Renal cortex interstitium (tissue), 15 donors: Measurements from ENCODE around the gene ASB3. TPM values are rescaled to one million over a fixed set of nuclear protein-coding genes. Genes with fewer than 3 reads are reported as not detected.
"Not testable (repeated sequence)": the region's sequence is repeated elsewhere in the genome, so short reads cannot be mapped to it uniquely, and the experiment has no call there.

Experiments
- DNase-seq, 11 donors: peaks; one replicate each; pipeline ENCODE4 v3.0.0-alpha.2; 2013; ENCODE audit warnings: low read depth in 9 of 11, low spot score in 4 of 11; ENCODE audit errors: extremely low read depth in 1 of 11
- long read RNA-seq, 16 experiments: transcript quantifications; one replicate each; lab custom pipeline, GENCODE V29; 2026
- polyA plus RNA-seq, 3 donors: library from polyadenylated mRNA; unstranded; fragments of 120-200 nt; gene quantifications; one replicate each; pipeline ENCODE4 v1.2.1, GENCODE V29; 2013; ENCODE audit not compliant: insufficient read length in 3 of 3

ASB3 gene
- polyA plus RNA-seq, result 10 to 100 TPM; 26.6 to 33.4 (median 29.3) TPM
- long read RNA-seq, donor 1, transcript ASB3-201 (10 exons, 2,214 nt), result major isoform, 6 of 6 reads
- long read RNA-seq, donor 1, partial matches to known transcripts, result 0 of 6 reads
- long read RNA-seq, donor 1, other reads (novel, unspliced or antisense), result 0 of 6 reads
- long read RNA-seq, donor 2, partial matches to known transcripts, result 0 of 3 reads
- long read RNA-seq, donor 2, other reads (novel, unspliced or antisense), result 0 of 3 reads
- long read RNA-seq, donor 3, transcript ASB3-201 (10 exons, 2,214 nt), result major isoform, 12 of 15 reads
- long read RNA-seq, donor 3, partial matches to known transcripts, result 0 of 15 reads
- long read RNA-seq, donor 3, other reads (novel, unspliced or antisense), result 0 of 15 reads
- long read RNA-seq, donor 4, partial matches to known transcripts, result 13 of 17 reads
- long read RNA-seq, donor 4, other reads (novel, unspliced or antisense), result 0 of 17 reads
- long read RNA-seq, donor 5, result 0 reads
- long read RNA-seq, donor 6, transcript ASB3-201 (10 exons, 2,214 nt), result major isoform, 6 of 6 reads
- long read RNA-seq, donor 6, partial matches to known transcripts, result 0 of 6 reads
- long read RNA-seq, donor 6, other reads (novel, unspliced or antisense), result 0 of 6 reads
- long read RNA-seq, donor 7, partial matches to known transcripts, result 0 of 8 reads
- long read RNA-seq, donor 7, other reads (novel, unspliced or antisense), result 0 of 8 reads
- long read RNA-seq, donor 8, transcript ASB3-201 (10 exons, 2,214 nt), result major isoform, 10 of 26 reads
- long read RNA-seq, donor 8, partial matches to known transcripts, result 12 of 26 reads
- long read RNA-seq, donor 8, other reads (novel, unspliced or antisense), result 0 of 26 reads
- long read RNA-seq, donor 9, partial matches to known transcripts, result 0 of 5 reads
- long read RNA-seq, donor 9, other reads (novel, unspliced or antisense), result 0 of 5 reads
- long read RNA-seq, donor 10, transcript ASB3-201 (10 exons, 2,214 nt), result major isoform, 5 of 8 reads
- long read RNA-seq, donor 10, partial matches to known transcripts, result 0 of 8 reads
- long read RNA-seq, donor 10, other reads (novel, unspliced or antisense), result 0 of 8 reads
- long read RNA-seq, donor 11, transcript ASB3-201 (10 exons, 2,214 nt), result major isoform, 6 of 7 reads
- long read RNA-seq, donor 11, partial matches to known transcripts, result 0 of 7 reads
- long read RNA-seq, donor 11, other reads (novel, unspliced or antisense), result 0 of 7 reads
- long read RNA-seq, donor 12, partial matches to known transcripts, result 0 of 1 reads
- long read RNA-seq, donor 12, other reads (novel, unspliced or antisense), result 0 of 1 reads
- long read RNA-seq, donor 13, transcript ASB3-201 (10 exons, 2,214 nt), result major isoform, 14 of 16 reads
- long read RNA-seq, donor 13, partial matches to known transcripts, result 0 of 16 reads
- long read RNA-seq, donor 13, other reads (novel, unspliced or antisense), result 0 of 16 reads
- long read RNA-seq, donor 14, transcript ASB3-201 (10 exons, 2,214 nt), result major isoform, 8 of 10 reads
- long read RNA-seq, donor 14, partial matches to known transcripts, result 0 of 10 reads
- long read RNA-seq, donor 14, other reads (novel, unspliced or antisense), result 0 of 10 reads
- long read RNA-seq, donor 15, transcript ASB3-201 (10 exons, 2,214 nt), result major isoform, 6 of 6 reads
- long read RNA-seq, donor 15, partial matches to known transcripts, result 0 of 6 reads
- long read RNA-seq, donor 15, other reads (novel, unspliced or antisense), result 0 of 6 reads
- long read RNA-seq, donor 16, transcript ASB3-201 (10 exons, 2,214 nt), result major isoform, 17 of 24 reads
- long read RNA-seq, donor 16, transcript ASB3-202 (9 exons, 1,734 nt), result minor isoform, 5 of 24 reads
- long read RNA-seq, donor 16, partial matches to known transcripts, result 0 of 24 reads
- long read RNA-seq, donor 16, other reads (novel, unspliced or antisense), result 0 of 24 reads

DNA sequence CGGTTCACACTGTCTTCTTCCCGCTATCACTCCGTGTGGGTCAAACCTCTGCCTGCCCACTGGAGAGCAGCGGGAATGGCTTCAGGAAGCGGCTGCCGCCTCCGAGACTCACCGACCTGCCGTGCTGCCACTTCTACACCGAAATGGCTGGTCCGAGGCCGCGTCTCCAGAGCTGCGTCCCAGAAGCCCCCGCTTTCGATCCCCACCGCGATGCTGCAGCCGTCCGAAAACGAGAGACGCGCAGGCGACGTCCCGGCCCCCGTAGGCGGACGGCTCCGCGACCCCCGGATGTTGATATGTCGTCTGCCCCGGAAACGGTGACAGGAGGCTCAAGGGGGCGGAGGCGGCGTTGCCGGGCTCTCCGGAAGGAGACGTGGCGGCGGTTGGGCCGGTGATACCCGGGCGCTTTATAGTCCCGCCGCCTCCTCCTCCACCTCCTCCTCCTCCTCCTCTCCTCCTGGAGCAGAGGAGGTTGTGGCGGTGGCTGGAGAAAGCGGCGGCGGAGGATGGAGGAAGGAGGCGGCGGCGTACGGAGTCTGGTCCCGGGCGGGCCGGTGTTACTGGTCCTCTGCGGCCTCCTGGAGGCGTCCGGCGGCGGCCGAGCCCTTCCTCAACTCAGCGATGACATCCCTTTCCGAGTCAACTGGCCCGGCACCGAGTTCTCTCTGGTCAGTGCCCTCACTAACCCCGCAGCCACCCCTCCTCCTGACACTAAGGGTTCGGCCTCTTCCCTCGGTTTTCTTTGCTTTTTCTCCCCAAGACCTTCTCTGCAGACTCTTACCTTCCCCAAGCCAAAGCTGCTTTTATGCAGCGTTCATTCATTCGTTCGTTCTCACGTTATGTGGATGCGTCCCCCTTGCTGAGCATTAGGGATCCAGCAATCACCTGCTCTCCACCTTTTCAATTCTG, at the start of gene ASB3, which contains the start of gene ERLEC1:
ASB3 (minus strand) TSS at position 249 of the 909 bp plus-strand sequence. CDS start 21,381 bp downstream, outside the sequence.
ERLEC1 (plus strand) TSS at position 340 of the 909 bp plus-strand sequence; CDS start at position 507, 167 bp downstream.
- DNase-seq, result peak; percentile 77 to 91 (median 88)

DNA sequence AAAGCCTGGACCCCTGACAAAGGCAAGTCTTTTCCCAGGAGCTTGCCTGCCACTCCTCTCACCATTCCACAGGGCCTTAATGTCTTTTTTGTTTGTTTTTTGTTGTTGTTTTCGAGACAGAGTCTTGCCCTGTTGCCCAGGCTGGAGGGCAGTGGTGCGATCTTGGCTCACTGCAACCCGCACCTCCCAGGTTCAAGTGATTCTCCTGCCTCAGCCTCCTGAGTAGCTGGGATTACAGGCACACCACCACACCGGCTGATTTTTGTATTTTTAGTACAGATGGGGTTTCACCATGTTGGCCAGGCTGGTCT, 43.2 kb upstream of the ASB3 start:
- not testable (repeated sequence) for DNase-seq

DNA sequence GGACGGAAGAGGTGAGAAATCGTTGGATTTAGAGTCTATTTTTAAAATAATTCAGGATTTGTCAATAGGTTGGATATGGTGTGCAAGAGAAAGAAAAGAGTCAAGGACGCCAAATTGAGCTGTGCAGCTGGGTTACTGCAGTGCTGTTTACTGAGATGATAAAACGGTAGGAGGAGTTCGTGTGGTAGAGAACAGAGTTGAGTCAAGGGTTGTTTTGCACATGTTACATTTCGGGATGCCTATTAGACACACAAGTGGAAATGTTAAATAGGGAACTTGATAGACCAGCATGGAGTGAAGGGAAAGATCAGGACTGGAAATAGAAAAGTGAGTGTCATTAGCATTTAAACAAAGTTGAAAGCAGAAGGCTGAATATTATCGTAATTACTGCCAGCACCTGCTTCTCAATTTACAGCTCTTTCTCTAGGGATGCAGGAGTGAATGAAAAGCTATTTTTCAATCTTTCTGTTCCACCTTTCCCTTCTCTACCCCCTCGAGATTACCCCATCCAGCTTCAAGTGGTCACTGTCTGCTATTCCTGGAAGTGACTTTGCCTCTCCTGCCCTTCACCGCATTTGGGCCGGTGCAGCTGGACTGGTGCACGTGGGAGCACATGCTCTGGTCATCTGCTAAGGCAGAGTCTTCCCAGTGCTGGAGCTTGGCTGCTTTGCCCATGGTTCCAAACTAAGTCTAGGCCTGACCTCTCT, 42.7 kb upstream of the ASB3 start:
- DNase-seq, result no peak

- no peak for DNase-seq
Observed at GRCh38 chr2:53828331-53828730, 41.6 kb upstream of the ASB3 start.

GRCh38 chr2:53827398-53828175, 40.8 kb upstream of the ASB3 start:
- DNase-seq, result no peak

DNA sequence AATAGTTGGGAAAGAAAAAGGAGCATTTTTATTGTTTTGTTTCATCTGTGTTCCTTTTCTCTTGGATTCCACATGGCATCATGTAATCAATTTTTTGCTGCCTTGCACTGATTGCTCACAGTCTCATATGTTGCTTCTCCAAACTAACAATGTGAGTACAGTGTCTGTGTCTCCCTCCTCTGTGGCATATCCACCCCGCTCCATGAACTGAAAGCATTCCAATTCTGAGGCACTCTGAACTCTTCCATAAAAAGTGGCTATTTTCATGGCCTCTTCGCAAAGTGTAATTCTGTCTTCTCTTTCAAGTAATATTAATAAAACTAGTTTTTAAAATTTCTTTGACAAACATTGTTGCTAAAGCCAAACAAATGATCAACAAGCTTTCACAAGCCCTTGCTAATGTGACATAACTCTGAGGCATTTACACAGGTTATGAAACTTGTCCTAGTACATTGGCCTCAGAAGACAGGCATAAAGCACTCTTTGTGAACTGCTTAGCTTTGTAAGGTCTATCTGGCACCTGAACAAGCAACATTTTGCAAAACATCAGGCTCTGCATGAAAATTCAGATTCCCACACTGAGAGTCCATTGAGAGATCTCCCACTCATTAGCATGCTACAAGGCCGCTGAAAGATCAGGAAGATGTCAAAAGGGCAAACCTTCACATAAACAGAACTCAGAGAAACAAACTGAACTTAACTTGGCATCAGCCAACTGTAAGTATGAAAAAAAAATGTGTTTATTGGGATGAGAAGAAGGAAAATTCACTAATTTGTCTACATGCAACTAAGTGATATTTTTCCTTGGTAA, 40.0 kb upstream of the ASB3 start:
- DNase-seq, result no peak

GRCh38 chr2:53826030-53826410, 39.3 kb upstream of the ASB3 start:
- DNase-seq, result no peak

GRCh38 chr2:53823639-53824038, 36.9 kb upstream of the ASB3 start:
- DNase-seq, result not testable (repeated sequence)

GRCh38 chr2:53821810-53822209, 35.1 kb upstream of the ASB3 start:
- no peak for DNase-seq

GRCh38 chr2:53820711-53821110, 34.0 kb upstream of the ASB3 start:
- no peak for DNase-seq

DNA sequence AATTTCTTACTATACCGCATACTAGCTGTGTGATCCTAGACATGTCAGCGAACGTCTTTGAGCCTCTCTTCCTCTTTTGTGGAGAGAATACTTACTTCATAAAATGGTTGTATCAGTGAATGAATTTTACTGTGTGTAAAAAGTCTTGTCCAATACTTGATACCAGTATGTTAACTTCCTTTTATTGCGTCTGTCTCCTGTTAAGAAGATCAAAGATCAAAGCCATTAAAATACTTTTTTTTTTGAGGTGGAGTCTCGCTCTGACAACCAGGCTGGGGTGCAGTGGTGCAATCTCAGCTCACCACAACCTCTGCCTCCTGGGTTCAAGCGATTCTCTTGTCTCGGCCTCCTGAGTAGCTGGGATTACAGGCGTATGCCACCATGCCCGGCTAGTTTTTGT, 33.3 kb upstream of the ASB3 start:
- DNase-seq, result no peak

DNA sequence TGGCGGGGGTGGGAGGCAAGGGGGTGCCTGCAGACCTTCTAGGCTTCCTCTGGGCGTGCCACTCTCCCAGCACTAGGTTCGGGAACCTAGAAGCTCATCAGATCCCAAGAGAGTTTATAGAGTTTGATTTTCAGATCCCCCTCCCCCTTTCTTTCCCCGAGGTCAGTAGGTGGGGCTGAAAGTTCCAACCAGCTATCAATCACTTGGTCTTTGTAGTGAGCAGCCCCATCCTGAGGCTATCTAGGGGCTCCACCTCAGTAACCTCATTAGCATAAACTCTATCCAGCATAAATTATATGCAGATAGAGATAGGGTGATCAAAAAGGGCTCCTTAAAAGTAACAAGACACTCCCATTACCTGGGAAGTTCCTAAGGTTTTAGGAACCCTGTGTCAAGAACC, 32.9 kb upstream of the ASB3 start:
- no peak for DNase-seq

DNA sequence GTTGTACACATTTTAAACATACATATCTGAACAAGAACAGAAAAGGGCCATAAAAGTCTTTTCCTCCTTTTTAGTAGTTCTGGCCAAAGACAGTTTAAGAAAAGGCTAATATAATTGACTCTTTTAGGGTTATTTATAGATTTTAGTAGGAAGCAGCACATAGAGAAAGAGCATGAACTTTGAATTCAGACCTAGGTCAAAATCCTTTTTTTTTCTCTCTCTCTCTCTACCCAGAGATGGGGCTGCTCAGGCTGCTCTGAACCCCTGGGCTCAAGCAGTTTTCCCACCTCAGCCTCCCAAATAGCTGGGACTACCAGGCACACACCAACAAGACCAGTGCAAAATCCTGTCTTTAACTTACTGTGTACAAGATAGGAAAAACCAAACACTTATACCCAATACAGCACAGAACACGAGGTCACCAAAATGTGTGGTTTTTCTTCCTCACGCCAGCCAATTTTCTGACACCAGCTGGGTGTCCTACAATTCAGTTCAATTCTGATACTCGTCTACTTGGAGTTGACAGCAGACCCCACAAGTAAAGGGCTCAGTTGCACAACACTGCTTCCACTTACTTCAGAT, 32.2 kb upstream of the ASB3 start:
- DNase-seq, result no peak

GRCh38 chr2:53813151-53813550, 26.4 kb upstream of the ASB3 start:
- no peak for DNase-seq

DNA sequence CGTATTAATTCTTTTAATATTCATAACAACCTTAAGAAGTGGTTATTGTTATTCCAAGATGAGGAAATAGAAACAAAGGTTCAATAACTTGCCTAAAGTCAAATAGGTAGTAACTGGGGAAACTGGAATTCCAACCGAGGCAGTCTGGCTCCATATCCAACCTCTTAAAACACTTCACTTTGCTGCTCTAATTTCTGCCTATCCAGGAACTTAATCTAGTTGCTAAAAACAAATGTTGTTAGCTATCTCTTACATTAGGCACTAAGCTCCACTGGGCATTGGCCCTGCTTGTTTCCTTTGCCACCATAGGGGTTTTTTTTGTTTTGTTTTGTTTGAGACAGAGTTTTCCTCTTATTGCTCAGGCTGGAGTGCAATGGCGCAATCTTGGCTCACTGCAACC, 24.8 kb upstream of the ASB3 start:
- DNase-seq, result no peak
